B cell (primary cell): ENCODE measurements around the gene MAPRE3. TPM values are rescaled to one million over a fixed set of nuclear protein-coding genes. Genes with fewer than 3 reads are reported as not detected.

Experiments
- ATAC-seq: fragments of 200-7000 bp; cut with Tn5 transposase; one replicate; pipeline ENCODE4 v1.10.0; 2021; ENCODE audit warnings: low read depth, mild to moderate bottlenecking, moderate number of reproducible peaks, moderate library complexity
- CTCF ChIA-PET: fragments of 350-600 bp; sonication (Branson Sonifier 250); formaldehyde crosslinking; loops from one replicate; lab custom pipeline; 2021; ENCODE audit warnings: antibody characterized with exemption, inconsistent platforms; lab: Charles Lee
- POLR2A ChIA-PET: fragments of 350-600 bp; sonication (Branson Sonifier 250); formaldehyde crosslinking; loops from one replicate; lab custom pipeline; 2021; ENCODE audit warnings: antibody characterized with exemption; lab: Charles Lee
- DNase-seq: peaks from one replicate; pipeline ENCODE4 v3.0.0; 2013
- H2AFZ ChIP-seq: 2 replicates; pipeline ENCODE4 v1.6.1; 2012; ENCODE audit warnings: mild to moderate bottlenecking, low read depth, low read length; ENCODE audit not compliant: insufficient read depth, poor library complexity, severe bottlenecking
- H3K27ac ChIP-seq, 2 donors: 1 replicate in 1 of 2; 2 replicates in 1 of 2; pipeline ENCODE4 v1.5.1; 2012 to 2013; ENCODE audit warnings: low read length in 2 of 2, mild to moderate bottlenecking in 2 of 2, moderate library complexity in 1 of 2
- H3K27me3 ChIP-seq, 4 experiments: fragments of 200-600 bp in 1 of 4; sonication (generic) in 1 of 4; replicated peaks in 1 of 4; 1 replicate in 2 of 4; 2 replicates in 2 of 4; pipeline versions ENCODE4 v1.6.1 to v1.7.0; 2013 to 2016; ENCODE audit warnings: low read length in 3 of 4, mild to moderate bottlenecking in 2 of 4, mixed read lengths in 1 of 4, moderate library complexity in 1 of 4; ENCODE audit not compliant: insufficient read depth in 4 of 4, control insufficient read depth in 3 of 4; ENCODE audit errors: control extremely low read depth in 1 of 4
- H3K36me3 ChIP-seq, 2 experiments: replicated peaks in 1 of 2; 1 replicate in 1 of 2; 2 replicates in 1 of 2; pipeline versions ENCODE4 v1.6.1 to v1.7.1; 2013; ENCODE audit warnings: low read length in 1 of 2; ENCODE audit not compliant: insufficient read depth in 2 of 2, control insufficient read depth in 1 of 2; ENCODE audit errors: control extremely low read depth in 1 of 2, extremely low read depth in 1 of 2
- H3K4me1 ChIP-seq, 2 donors: fragments of 200-600 bp in 1 of 2; sonication (generic) in 1 of 2; 1 replicate in 1 of 2; 2 replicates in 1 of 2; pipeline versions ENCODE4 v1.5.1 to v1.6.1; 2013 to 2017; ENCODE audit warnings: low read length in 2 of 2; ENCODE audit not compliant: control insufficient read depth in 2 of 2, insufficient read depth in 2 of 2
- H3K4me2 ChIP-seq: replicated peaks from 2 replicates; pipeline ENCODE3; 2012; ENCODE audit warnings: mild to moderate bottlenecking, low read depth, low read length; ENCODE audit not compliant: poor library complexity, severe bottlenecking
- H3K4me3 ChIP-seq, 5 experiments: fragments of 200-600 bp in 1 of 5; sonication (generic) in 1 of 5; 1 replicate in 3 of 5; 2 replicates in 2 of 5; pipeline versions ENCODE4 v1.5.1 to v1.7.0; 2011 to 2016; ENCODE audit warnings: low read length in 4 of 5, mild to moderate bottlenecking in 4 of 5, low read depth in 2 of 5, control low read depth in 1 of 5, moderate library complexity in 1 of 5; ENCODE audit not compliant: insufficient read depth in 1 of 5; ENCODE audit errors: control extremely low read depth in 1 of 5, extremely low read depth in 1 of 5
- H3K79me2 ChIP-seq: fragments of 200-600 bp; sonication (generic); one replicate; pipeline ENCODE4 v1.6.0; 2016; ENCODE audit warnings: low read length; ENCODE audit not compliant: control insufficient read depth, insufficient read depth
- H3K9ac ChIP-seq: fragments of 200-600 bp; sonication (generic); 2 replicates; pipeline ENCODE4 v1.6.1; 2017; ENCODE audit warnings: mild to moderate bottlenecking, low read length, moderate library complexity
- H3K9me3 ChIP-seq, 3 donors: one replicate each; pipeline versions ENCODE4 v1.6.1 to v1.7.1; 2013; ENCODE audit warnings: low read length in 2 of 3; ENCODE audit not compliant: control insufficient read depth in 2 of 3, insufficient read depth in 1 of 3; ENCODE audit errors: control extremely low read depth in 1 of 3
- H4K20me1 ChIP-seq: 2 replicates; pipeline ENCODE4 v1.6.0; 2012; ENCODE audit warnings: mild to moderate bottlenecking, low read length; ENCODE audit not compliant: insufficient read depth, control insufficient read depth, poor library complexity, severe bottlenecking
- H3K27ac Mint-ChIP-seq: one replicate; pipeline ENCODE4 v1.8.0; 2021; ENCODE audit warnings: mixed read lengths
- H3K27me3 Mint-ChIP-seq: one replicate; pipeline ENCODE4 v1.8.0; 2021; ENCODE audit warnings: mixed read lengths
- H3K4me1 Mint-ChIP-seq: one replicate; pipeline ENCODE4 v1.8.0; 2021; ENCODE audit warnings: mixed read lengths
- H3K4me3 Mint-ChIP-seq: one replicate; pipeline ENCODE4 v1.8.0; 2021; ENCODE audit warnings: mixed read lengths
- H3K9me3 Mint-ChIP-seq: one replicate; pipeline ENCODE4 v1.8.0; 2022; ENCODE audit warnings: mixed read lengths; ENCODE audit not compliant: insufficient read depth
- CTCF ChIP-seq: fragments of 200-600 bp; IDR thresholded peaks from one replicate; pipeline ENCODE4 v1.8.0; 2022; ENCODE audit warnings: antibody characterized with exemption, mild to moderate bottlenecking
- EZH2 ChIP-seq: IDR thresholded peaks from 2 replicates; pipeline ENCODE4 v1.6.1; 2012; ENCODE audit warnings: borderline replicate concordance, low read depth, mild to moderate bottlenecking, moderate library complexity, low read length; ENCODE audit not compliant: insufficient read depth, poor library complexity, severe bottlenecking
- WGBS: methylation state at CpG from one replicate; pipeline ENCODE4 v1.1.5; 2013; ENCODE audit warnings: missing lambda C conversion rate; ENCODE audit not compliant: insufficient coverage; 5-methylcytosine and 5-hydroxymethylcytosine counted together
- intact Hi-C: fragments of 100-400 bp; cut with micrococcal nuclease; formaldehyde crosslinking; loops from one replicate; pipeline ENCODE4 v1.10.0; 2022
- polyA plus RNA-seq: library from polyadenylated mRNA; depleted of rRNA; stranded (reverse); fragments of >200 nt; gene quantifications from 2 replicates; pipeline ENCODE4 v1.2.3, GENCODE V29; 2012
- total RNA-seq, 2 donors: library from RNA; stranded (reverse); fragments of 120-200 nt in 1 of 2; gene quantifications; 1 replicate in 1 of 2; 2 replicates in 1 of 2; pipeline versions ENCODE4 v1.2.3 to v1.2.4, GENCODE V29; 2013 to 2022

MAPRE3 gene
- total and polyA plus RNA-seq, 2 donors (not counting 1 experiment from before 2014, with no cell fraction given) = 5.4 to 9.8 TPM

GRCh38 chr2:26946841-26947784 lies 23.3 kb upstream of the MAPRE3 start:
- no peak overlapping the region for H3K4me2 ChIP-seq
- no peak overlapping the region for H3K4me3 ChIP-seq
- no peak for DNase-seq
- Mint-ChIP-seq H3K27ac (no peak overlapping the region), H3K4me1 (no peaks in the 10 kb centered on the region), H3K9me3 (no peaks in the 10 kb centered on the region), H3K27me3 (peaks cover 21% of the 10 kb centered on the region), H3K4me3 (no peak overlapping the region)
- H4K20me1 ChIP-seq = no peaks in the 10 kb centered on the region
- peaks cover 0 to 13% (median 3%) of the 10 kb centered on the region in 4 experiments for H3K27me3 ChIP-seq
- no peaks in the 10 kb centered on the region for H3K9me3 ChIP-seq
- H3K36me3 ChIP-seq = no peaks in the 10 kb centered on the region
- POLR2A ChIA-PET = no interaction called here
- ATAC-seq = no peak
- H3K79me2 ChIP-seq = no peaks in the 10 kb centered on the region
- CTCF ChIA-PET = no interaction called here
- no peak overlapping the region for H2AFZ ChIP-seq
- no peak overlapping the region for H3K27ac ChIP-seq
- intact Hi-C loops = no loop called here
- WGBS = 86% methylated on average over 32 of the region's 34 CpGs
- no peaks in the 10 kb centered on the region for H3K4me1 ChIP-seq
- H3K9ac ChIP-seq = no peak overlapping the region
- no peak for TF ChIP-seq EZH2

GRCh38 chr2:26948800-26949199 lies 21.6 kb upstream of the MAPRE3 start:
- Mint-ChIP-seq H3K27ac (no peak overlapping the region), H3K27me3 (peaks cover 17% of the 10 kb centered on the region), H3K4me1 (no peaks in the 10 kb centered on the region), H3K9me3 (no peaks in the 10 kb centered on the region), H3K4me3 (no peak overlapping the region)
- ChIA-PET POLR2A (no interaction called here), CTCF (no interaction called here)
- TF ChIP-seq EZH2 = no peak
- no peak for TF ChIP-seq CTCF
- no peaks in the 10 kb centered on the region for H3K4me1 ChIP-seq
- DNase-seq = no peak
- intact Hi-C loops = no loop called here
- H3K79me2 ChIP-seq = no peaks in the 10 kb centered on the region
- no peak overlapping the region for H2AFZ ChIP-seq
- no peak for ATAC-seq
- peaks cover 0 to 8% (median 0%) of the 10 kb centered on the region in 4 experiments for H3K27me3 ChIP-seq
- peaks cover 0 to under 1% (median 0%) of the 10 kb centered on the region in 3 donors for H3K9me3 ChIP-seq
- H3K9ac ChIP-seq = no peak overlapping the region
- no peaks in the 10 kb centered on the region for H4K20me1 ChIP-seq
- H3K36me3 ChIP-seq = no peaks in the 10 kb centered on the region
- H3K4me3 ChIP-seq = no peak overlapping the region
- H3K27ac ChIP-seq = no peak overlapping the region
- 89% methylated on average over 3 of the region's 3 CpGs for WGBS
- H3K4me2 ChIP-seq = no peak overlapping the region
